HepG2 (cell line): Measurements from ENCODE around the gene FNIP2. TPM values are rescaled to one million over a fixed set of nuclear protein-coding genes. Genes with fewer than 3 reads are reported as not detected.

Experiments used
- FOXM1 ChIP-seq: sonication (generic); formaldehyde crosslinking; IDR thresholded peaks from 2 replicates; pipeline ENCODE4 v1.5.0; 2020; ENCODE audit warnings: missing genetic modification reagents
- MIER2 ChIP-seq: IDR thresholded peaks from 2 replicates; pipeline ENCODE4 v1.6.1; 2016; ENCODE audit warnings: missing biosample characterization, missing genetic modification reagents
- NR1H2 ChIP-seq: sonication (generic); formaldehyde crosslinking; IDR thresholded peaks from 2 replicates; pipeline ENCODE4 v1.8.1; 2022; ENCODE audit warnings: low read depth, missing genetic modification reagents, borderline replicate concordance
- SALL2 ChIP-seq: sonication (generic); formaldehyde crosslinking; IDR thresholded peaks from 2 replicates; pipeline ENCODE4 v1.8.1; 2023; ENCODE audit warnings: mild to moderate bottlenecking, missing genetic modification reagents, inconsistent platforms
- ZBTB40 ChIP-seq, 2 experiments: fragments of 450-650 bp in 1 of 2; sonication (generic) in 1 of 2; formaldehyde crosslinking in 1 of 2; IDR thresholded peaks; 2 replicates each; pipeline versions ENCODE4 v1.6.1 to v1.8.0; 2016 to 2022; ENCODE audit warnings: antibody characterized with exemption in 1 of 2, mild to moderate bottlenecking in 1 of 2, missing genetic modification reagents in 1 of 2
- ZKSCAN8 ChIP-seq: IDR thresholded peaks from 2 replicates; pipeline ENCODE4 v1.6.1; 2016; ENCODE audit warnings: borderline replicate concordance, missing genetic modification reagents, missing compliant biosample characterization
- ZNF124 ChIP-seq: sonication (generic); formaldehyde crosslinking; IDR thresholded peaks from 2 replicates; pipeline ENCODE4 v1.4.0; 2020; ENCODE audit warnings: missing genetic modification reagents
- ZNF510 ChIP-seq: sonication (generic); formaldehyde crosslinking; IDR thresholded peaks from 2 replicates; pipeline ENCODE4 v1.4.0; 2020; ENCODE audit warnings: low read depth, mild to moderate bottlenecking, missing genetic modification reagents
- ZNF780A ChIP-seq: sonication (generic); formaldehyde crosslinking; IDR thresholded peaks from 2 replicates; pipeline ENCODE4 v1.8.0; 2022; ENCODE audit warnings: mild to moderate bottlenecking, missing genetic modification reagents, moderate library complexity
- polyA plus RNA-seq, 8 experiments: library from polyadenylated mRNA; depleted of rRNA in 3 of 8; stranded (reverse) in 7 of 8; unstranded in 1 of 8; fragments of >200 nt; fragmentation: Illumina TruSeq in 4 of 8; extraction: Trizol in 4 of 8; gene quantifications; 2 replicates each; pipeline versions ENCODE4 v1.2.1 to v1.2.3, GENCODE V29; 2011 to 2016; ENCODE audit warnings: low read depth in 4 of 8, missing spikeins in 1 of 8, mixed read lengths in 1 of 8; ENCODE audit not compliant: insufficient read depth in 1 of 8
- total RNA-seq, 5 experiments: library from RNA; depleted of rRNA; stranded (reverse); fragments of >200 nt; fragmentation: Illumina TruSeq; extraction: Trizol; gene quantifications; 2 replicates each; pipeline ENCODE4 v1.2.3, GENCODE V29; 2016; ENCODE audit warnings: low read depth in 1 of 5
- TF ChIP-seq, protein P1 (sequence below): sonication (generic); formaldehyde crosslinking; IDR thresholded peaks from 2 replicates; pipeline ENCODE4 v1.5.1; 2020; ENCODE audit warnings: mild to moderate bottlenecking, missing genetic modification reagents, moderate library complexity

Gene FNIP2
- total and polyA plus RNA-seq, 2 of the 13 experiments (the other 11 are each of a cell fraction or from before 2014, with no cell fraction given), result 15.5 to 21.0 TPM

- 0 out of 2 replicates have a peak, but pooled peaks have one; percentile 42 for TF ChIP-seq FOXM1
- no peak for TF ChIP-seq MIER2 (CRISPR knock-in tag)
- TF ChIP-seq ZNF510 (CRISPR knock-in tag), result no peak
- TF ChIP-seq, protein P1, sequence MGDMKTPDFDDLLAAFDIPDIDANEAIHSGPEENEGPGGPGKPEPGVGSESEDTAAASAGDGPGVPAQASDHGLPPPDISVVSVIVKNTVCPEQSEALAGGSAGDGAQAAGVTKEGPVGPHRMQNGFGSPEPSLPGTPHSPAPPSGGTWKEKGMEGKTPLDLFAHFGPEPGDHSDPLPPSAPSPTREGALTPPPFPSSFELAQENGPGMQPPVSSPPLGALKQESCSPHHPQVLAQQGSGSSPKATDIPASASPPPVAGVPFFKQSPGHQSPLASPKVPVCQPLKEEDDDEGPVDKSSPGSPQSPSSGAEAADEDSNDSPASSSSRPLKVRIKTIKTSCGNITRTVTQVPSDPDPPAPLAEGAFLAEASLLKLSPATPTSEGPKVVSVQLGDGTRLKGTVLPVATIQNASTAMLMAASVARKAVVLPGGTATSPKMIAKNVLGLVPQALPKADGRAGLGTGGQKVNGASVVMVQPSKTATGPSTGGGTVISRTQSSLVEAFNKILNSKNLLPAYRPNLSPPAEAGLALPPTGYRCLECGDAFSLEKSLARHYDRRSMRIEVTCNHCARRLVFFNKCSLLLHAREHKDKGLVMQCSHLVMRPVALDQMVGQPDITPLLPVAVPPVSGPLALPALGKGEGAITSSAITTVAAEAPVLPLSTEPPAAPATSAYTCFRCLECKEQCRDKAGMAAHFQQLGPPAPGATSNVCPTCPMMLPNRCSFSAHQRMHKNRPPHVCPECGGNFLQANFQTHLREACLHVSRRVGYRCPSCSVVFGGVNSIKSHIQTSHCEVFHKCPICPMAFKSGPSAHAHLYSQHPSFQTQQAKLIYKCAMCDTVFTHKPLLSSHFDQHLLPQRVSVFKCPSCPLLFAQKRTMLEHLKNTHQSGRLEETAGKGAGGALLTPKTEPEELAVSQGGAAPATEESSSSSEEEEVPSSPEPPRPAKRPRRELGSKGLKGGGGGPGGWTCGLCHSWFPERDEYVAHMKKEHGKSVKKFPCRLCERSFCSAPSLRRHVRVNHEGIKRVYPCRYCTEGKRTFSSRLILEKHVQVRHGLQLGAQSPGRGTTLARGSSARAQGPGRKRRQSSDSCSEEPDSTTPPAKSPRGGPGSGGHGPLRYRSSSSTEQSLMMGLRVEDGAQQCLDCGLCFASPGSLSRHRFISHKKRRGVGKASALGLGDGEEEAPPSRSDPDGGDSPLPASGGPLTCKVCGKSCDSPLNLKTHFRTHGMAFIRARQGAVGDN (CRISPR knock-in tag), result peak; percentile 98
- TF ChIP-seq SALL2 (CRISPR knock-in tag), result peak; percentile 58; the same call in 1 of the 2 replicates
- no peak for TF ChIP-seq ZKSCAN8 (CRISPR knock-in tag)
- TF ChIP-seq ZBTB40 (IDR thresholded peaks at IDR 0.05), result peak; percentile 75
- TF ChIP-seq ZBTB40 (CRISPR knock-in tag; IDR thresholded peaks at IDR 0.05), result 0 out of 2 replicates have a peak, but pooled peaks have one; percentile 27
- no peak for TF ChIP-seq ZNF780A
- no peak for TF ChIP-seq NR1H2 (CRISPR knock-in tag)
- peak; percentile 82 for TF ChIP-seq ZNF124 (CRISPR knock-in tag)
Observed at GRCh38 chr4:158722917-158723793, 45.7 kb upstream of the FNIP2 start, which contains the start of gene PPID (continued).
